Testis (tissue), 5 donors: ENCODE data around the gene RBM5. TPM values are rescaled to one million over a fixed set of nuclear protein-coding genes. Genes with fewer than 3 reads are reported as not detected.
A peak's percentile ranks its signal among the peaks of the same experiment; 100 is the strongest.

Experiments used
- DNase-seq: peaks from one replicate; pipeline ENCODE4 v3.0.0-alpha.2; 2019
- H3K27ac ChIP-seq, 2 donors: fragments of 200-600 bp; sonication (generic); one replicate each; pipeline ENCODE4 v1.5.1; 2019
- H3K27me3 ChIP-seq: fragments of 200-600 bp; sonication (generic); one replicate; pipeline ENCODE4 v1.5.1; 2019
- H3K36me3 ChIP-seq: fragments of 200-600 bp; sonication (generic); one replicate; pipeline ENCODE4 v1.5.1; 2017; ENCODE audit warnings: low read depth; ENCODE audit errors: missing control alignments
- H3K4me1 ChIP-seq: fragments of 200-600 bp; sonication (generic); one replicate; pipeline ENCODE4 v1.5.1; 2019
- H3K4me3 ChIP-seq, 2 donors: fragments of 200-600 bp; sonication (generic); one replicate each; pipeline ENCODE4 v1.5.1; 2017 to 2019
- H3K9me3 ChIP-seq: fragments of 200-600 bp; sonication (generic); one replicate; pipeline ENCODE4 v1.5.1; 2017
- POLR2A ChIP-seq: fragments of 450-650 bp; IDR thresholded peaks from one replicate; pipeline ENCODE4 v1.6.1; 2017; ENCODE audit warnings: antibody characterized with exemption, mild to moderate bottlenecking, moderate library complexity
- WGBS, 2 donors: methylation state at CpG; one replicate each; pipeline ENCODE4 v1.1.5; 2018; 5-methylcytosine and 5-hydroxymethylcytosine counted together
- intact Hi-C: fragments of 100-400 bp; cut with DNase I; formaldehyde crosslinking; loops from one replicate; pipeline ENCODE4 v1.15.1; 2023; ENCODE audit warnings: low total_unique reads
- long read RNA-seq, 2 donors: transcript quantifications; one replicate each; lab custom pipeline, GENCODE V29; 2026
- polyA plus RNA-seq: library from polyadenylated mRNA; stranded (reverse); fragments of 350-450 nt; fragmentation: Illumina TruSeq; extraction: RNeasy Lipid Tissue Mini Kit (QIAGEN cat#74804); gene quantifications from one replicate; pipeline ENCODE4 v1.2.3, GENCODE V29; 2014; ENCODE audit warnings: low read depth, low replicate concordance; ENCODE audit not compliant: insufficient read depth
- total RNA-seq, 2 donors: library from RNA; depleted of rRNA; stranded (reverse); fragments of >200 nt; gene quantifications; one replicate each; pipeline ENCODE4 v1.2.3, GENCODE V29; 2016
- TF ChIP-seq, protein P1 (sequence below), 3 experiments: fragments of 450-650 bp in 2 of 3; fragments of 200-600 bp in 1 of 3; sonication (generic) in 1 of 3; IDR thresholded peaks; one replicate each; pipeline ENCODE4 v1.5.1; 2016 to 2019; ENCODE audit warnings: antibody characterized with exemption in 3 of 3, mild to moderate bottlenecking in 2 of 3, moderate library complexity in 1 of 3

Gene RBM5
- total RNA-seq (100 to 1,000 TPM; 341 to 368 TPM), polyA plus RNA-seq (214 TPM)
- long read RNA-seq, donor 1, transcript RBM5-214 (5 exons, 2,716 nt), result major isoform, 9 of 36 reads
- long read RNA-seq, donor 1, transcript RBM5-201 (25 exons, 3,188 nt), result minor isoform, 5 of 36 reads
- long read RNA-seq, donor 1, partial matches to known transcripts, result 19 of 36 reads
- long read RNA-seq, donor 1, other reads (novel, unspliced or antisense), result 0 of 36 reads
- long read RNA-seq, donor 2, transcript RBM5-214 (5 exons, 2,716 nt), result major isoform, 7 of 33 reads
- long read RNA-seq, donor 2, partial matches to known transcripts, result 23 of 33 reads
- long read RNA-seq, donor 2, other reads (novel, unspliced or antisense), result 0 of 33 reads

DNA sequence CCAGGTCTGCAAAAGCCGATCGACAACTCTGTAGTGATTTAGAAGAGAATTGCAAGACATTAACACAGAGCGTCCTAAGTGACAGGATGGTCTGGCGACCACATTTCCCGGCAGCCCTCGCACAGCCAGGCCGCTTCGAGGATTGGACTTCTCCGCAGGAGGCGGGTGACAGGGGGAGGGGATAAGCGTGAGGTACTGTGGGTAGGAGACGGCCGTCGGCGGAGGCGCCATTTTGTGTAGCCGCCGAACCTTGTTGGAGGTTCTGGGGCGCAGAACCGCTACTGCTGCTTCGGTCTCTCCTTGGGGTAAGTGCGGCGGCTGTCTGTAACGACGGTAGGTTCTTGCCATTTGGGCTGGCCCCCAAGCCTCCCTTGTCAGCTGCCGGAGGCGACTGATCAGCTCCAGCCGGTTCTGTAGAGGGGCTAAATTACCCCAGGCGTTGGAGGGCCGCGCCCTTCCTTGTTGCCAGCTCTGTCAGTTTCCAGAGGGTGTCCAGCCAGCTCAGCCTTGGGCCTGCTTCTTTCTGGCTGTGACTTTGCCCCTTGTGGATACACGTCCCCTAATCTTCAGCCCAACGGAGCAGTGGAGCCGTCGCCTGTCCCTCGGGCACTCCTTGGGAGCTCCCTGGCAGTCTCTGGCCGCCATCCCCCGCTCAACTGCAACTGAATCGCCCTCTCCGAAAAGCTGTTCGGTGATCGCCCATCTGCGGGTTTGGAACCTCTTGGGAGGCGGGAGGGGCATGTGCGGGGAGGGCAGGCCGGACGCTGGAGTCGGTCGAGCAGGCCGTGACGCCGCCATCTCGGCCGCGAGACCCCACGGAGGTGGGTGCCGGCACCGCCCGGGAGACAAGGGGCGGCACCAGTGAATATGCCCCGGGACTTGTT, at the start of gene RBM5:
RBM5 (plus strand) TSS at position 195 of the 884 bp plus-strand sequence. CDS start 1,516 bp downstream, outside the sequence.
- H3K36me3 ChIP-seq, result no peaks in the 10 kb centered on the region
- DNase-seq, result peak; percentile 97
- no peaks in the 10 kb centered on the region for H3K9me3 ChIP-seq
- H3K27ac ChIP-seq, result peak within 1 kb of the TSS; percentile 95 to 97
- intact Hi-C loops, result no loop called here
- peaks cover 10% of the 10 kb centered on the region for H3K4me1 ChIP-seq
- H3K4me3 ChIP-seq, result peak within 1 kb of the TSS; percentile 90 to 98
- TF ChIP-seq, protein P1, sequence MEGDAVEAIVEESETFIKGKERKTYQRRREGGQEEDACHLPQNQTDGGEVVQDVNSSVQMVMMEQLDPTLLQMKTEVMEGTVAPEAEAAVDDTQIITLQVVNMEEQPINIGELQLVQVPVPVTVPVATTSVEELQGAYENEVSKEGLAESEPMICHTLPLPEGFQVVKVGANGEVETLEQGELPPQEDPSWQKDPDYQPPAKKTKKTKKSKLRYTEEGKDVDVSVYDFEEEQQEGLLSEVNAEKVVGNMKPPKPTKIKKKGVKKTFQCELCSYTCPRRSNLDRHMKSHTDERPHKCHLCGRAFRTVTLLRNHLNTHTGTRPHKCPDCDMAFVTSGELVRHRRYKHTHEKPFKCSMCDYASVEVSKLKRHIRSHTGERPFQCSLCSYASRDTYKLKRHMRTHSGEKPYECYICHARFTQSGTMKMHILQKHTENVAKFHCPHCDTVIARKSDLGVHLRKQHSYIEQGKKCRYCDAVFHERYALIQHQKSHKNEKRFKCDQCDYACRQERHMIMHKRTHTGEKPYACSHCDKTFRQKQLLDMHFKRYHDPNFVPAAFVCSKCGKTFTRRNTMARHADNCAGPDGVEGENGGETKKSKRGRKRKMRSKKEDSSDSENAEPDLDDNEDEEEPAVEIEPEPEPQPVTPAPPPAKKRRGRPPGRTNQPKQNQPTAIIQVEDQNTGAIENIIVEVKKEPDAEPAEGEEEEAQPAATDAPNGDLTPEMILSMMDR (IDR thresholded peaks at IDR 0.05), result no peak
- TF ChIP-seq POLR2A, result no peak
- WGBS, 2 donors, result 0 to 1% methylated on average over 3 to 60 of the region's 61 CpGs
- H3K27me3 ChIP-seq, result no peaks in the 10 kb centered on the region

DNA sequence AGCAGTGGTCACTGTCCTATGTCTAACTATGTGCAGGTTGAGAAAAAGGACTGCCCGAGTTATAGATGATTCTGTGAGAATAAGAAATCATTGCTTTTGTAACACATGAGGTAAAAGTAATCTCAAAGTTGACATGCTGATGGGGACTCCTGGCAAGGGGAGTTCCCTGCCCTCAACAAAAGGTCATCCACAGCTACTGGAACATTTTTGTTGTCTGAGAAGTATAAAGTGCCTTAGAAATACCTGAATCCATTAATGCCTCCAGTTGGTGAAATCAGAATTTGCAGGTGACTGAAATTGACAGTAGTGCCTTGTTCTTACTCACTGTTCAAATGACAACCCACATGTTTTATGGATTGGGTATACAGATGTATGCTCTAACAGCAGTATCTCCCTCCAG, 43.7 kb upstream of the RBM5 start:
- Histone ChIP-seq H3K9me3 (no peaks in the 10 kb centered on the region), H3K36me3 (no peaks in the 10 kb centered on the region), H3K4me3 (no peak overlapping the region), H3K4me1 (no peaks in the 10 kb centered on the region), H3K27me3 (no peaks in the 10 kb centered on the region), H3K27ac (no peak overlapping the region)
- DNase-seq, result no peak
- 72 to 78% methylated on average over 1 of the region's 1 CpG for WGBS, 2 donors
- no peak for TF ChIP-seq POLR2A
- TF ChIP-seq, protein P1 (IDR thresholded peaks at IDR 0.05), result no peak
- intact Hi-C loops, result no loop called here

DNA sequence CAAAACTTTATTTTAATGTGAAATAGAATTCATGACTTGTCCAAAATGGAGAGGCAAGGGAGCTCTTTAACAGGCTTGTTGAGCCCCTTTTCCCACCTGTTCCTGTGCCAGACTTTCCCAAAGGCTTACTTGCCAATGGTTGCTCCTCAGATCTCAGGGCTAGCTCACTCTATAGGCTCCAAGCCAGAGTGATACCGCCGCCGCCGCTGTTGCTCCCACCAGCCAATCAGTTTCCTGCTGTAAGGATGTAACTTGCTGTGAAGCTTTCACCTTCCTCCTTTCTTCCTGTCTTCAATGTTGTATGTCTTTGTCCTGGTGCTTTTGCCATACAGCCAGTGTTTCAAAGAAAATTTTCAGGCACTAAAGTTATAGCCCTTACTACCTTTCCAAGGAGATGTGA, 41.3 kb upstream of the RBM5 start:
- intact Hi-C loops, result no loop called here
- no peak overlapping the region for H3K27ac ChIP-seq
- no peaks in the 10 kb centered on the region for H3K4me1 ChIP-seq
- 94 to 100% methylated on average over 4 of the region's 4 CpGs for WGBS, 2 donors
- H3K27me3 ChIP-seq, result no peaks in the 10 kb centered on the region
- no peak for DNase-seq
- H3K9me3 ChIP-seq, result no peaks in the 10 kb centered on the region
- no peaks in the 10 kb centered on the region for H3K36me3 ChIP-seq
- H3K4me3 ChIP-seq, result no peak overlapping the region
- TF ChIP-seq, protein P1 (IDR thresholded peaks at IDR 0.05), result no peak
- TF ChIP-seq POLR2A, result no peak

GRCh38 chr3:50050361-50050760, 38.4 kb upstream of the RBM5 start:
- no peaks in the 10 kb centered on the region for H3K36me3 ChIP-seq
- TF ChIP-seq POLR2A, result no peak
- TF ChIP-seq, protein P1 (IDR thresholded peaks at IDR 0.05), result no peak
- H3K4me3 ChIP-seq, result no peak overlapping the region
- H3K9me3 ChIP-seq, result no peaks in the 10 kb centered on the region
- no peak for DNase-seq
- H3K27ac ChIP-seq, result no peak overlapping the region
- H3K27me3 ChIP-seq, result no peaks in the 10 kb centered on the region
- intact Hi-C loops, result no loop called here
- H3K4me1 ChIP-seq, result no peaks in the 10 kb centered on the region
